ENCODE measurements around the gene ADAMTS2. TPM values are rescaled to one million over a fixed set of nuclear protein-coding genes. Genes with fewer than 3 reads are reported as not detected.

The ADAMTS2 gene
- total and polyA plus RNA-seq, 2 of the 4 experiments (the other 2 are of a cell fraction): 19.0 to 58.8 TPM

GRCh38 chr5:179385914-179386313 lies 40.7 kb upstream of the ADAMTS2 start:
- Histone ChIP-seq H2AK9ac (replicated peaks; ENCODE audit: low read depth, low read length, poor library complexity) (no peak overlapping the region), H3K4me2 (ENCODE audit: low read depth, low read length) (no peak overlapping the region), H2BK5ac (ENCODE audit: low read depth, low read length, poor library complexity, severe bottlenecking) (no peak overlapping the region), H4K5ac (ENCODE audit: low read depth, low read length) (no peak overlapping the region), H4K20me1 (ENCODE audit: insufficient read depth, low read length) (no peaks in the 10 kb centered on the region), H3K9me3 (ENCODE audit: control insufficient read depth, insufficient read depth, low read length) (peaks cover 14% of the 10 kb centered on the region), H2BK15ac (ENCODE audit: low read depth, low read length) (no peak overlapping the region), H4K91ac (ENCODE audit: insufficient read depth, low read depth, low read length) (no peak overlapping the region), H3K27me3 (ENCODE audit: control insufficient read depth, insufficient read depth, low read length) (no peaks in the 10 kb centered on the region; the same call in 1 of the 2 replicates), H3K36me3 (ENCODE audit: control insufficient read depth, insufficient read depth, low read length) (no peaks in the 10 kb centered on the region), H4K8ac (ENCODE audit: low read depth in 2 of 2, low read length in 2 of 2) (no peak overlapping the region), H2BK120ac (ENCODE audit: low read depth, low read length) (no peak overlapping the region), H3K4me1 (ENCODE audit: control insufficient read depth, insufficient read depth, low read length) (no peaks in the 10 kb centered on the region), H3K14ac (replicated peaks; ENCODE audit: low read depth, low read length) (no peak overlapping the region), H3K4ac (ENCODE audit: low read depth, low read length) (no peak overlapping the region), H2AK5ac (ENCODE audit: low read depth, low read length) (no peak overlapping the region), H3K18ac (ENCODE audit: low read depth, low read length) (no peak overlapping the region), H2BK20ac (ENCODE audit: low read depth, low read length) (no peak overlapping the region), H3K4me3 (ENCODE audit: insufficient read depth, low read depth, low read length) (no peak overlapping the region), H3K27ac (ENCODE audit: insufficient read depth, low read length) (no peak overlapping the region), H3K9me1 (ENCODE audit: insufficient read depth, low read length) (no peaks in the 10 kb centered on the region), H3K79me1 (ENCODE audit: low read depth in 1 of 2, low read length in 2 of 2) (no peaks in the 10 kb centered on the region), H3K9ac (ENCODE audit: low read depth, low read length) (no peak overlapping the region), H3K56ac (ENCODE audit: extremely low read depth, insufficient read depth, low read length) (no peak overlapping the region), H2AFZ (replicated peaks; ENCODE audit: low read length, poor library complexity) (no peak overlapping the region), H3K23ac (ENCODE audit: low read depth, low read length) (no peak overlapping the region)
- CTCF ChIA-PET: no interaction called here
- no peak for TF ChIP-seq NFE2L2 (IDR thresholded peaks at IDR 0.05; ENCODE audit: low read depth, low read length)
- TF ChIP-seq MXI1 (IDR thresholded peaks at IDR 0.05; ENCODE audit: borderline replicate concordance, low read depth, low read length): no peak
- no peak for TF ChIP-seq MAZ (IDR thresholded peaks at IDR 0.05; ENCODE audit: borderline replicate concordance, low read depth, low read length)
- no peak for TF ChIP-seq CEBPB (IDR thresholded peaks at IDR 0.05; ENCODE audit: low read depth, low read length)
- TF ChIP-seq CTCF (conservative IDR thresholded peaks at IDR 0.05; ENCODE audit: low read depth, low read length): no peak
- no peak for TF ChIP-seq SMC3 (IDR thresholded peaks at IDR 0.05; ENCODE audit: low read depth, low read length)
- TF ChIP-seq ELK1 (IDR thresholded peaks at IDR 0.05; ENCODE audit: borderline replicate concordance, low read depth, low read length): no peak
- TF ChIP-seq RCOR1 (IDR thresholded peaks at IDR 0.05; ENCODE audit: insufficient replicate concordance, low read length): no peak
- TF ChIP-seq POLR2A (IDR thresholded peaks at IDR 0.05; ENCODE audit: low read depth, low read length): no peak
- TF ChIP-seq USF2 (IDR thresholded peaks at IDR 0.05; ENCODE audit: low read depth, low read length): no peak
- TF ChIP-seq MAFK (IDR thresholded peaks at IDR 0.05; ENCODE audit: low read depth, low read length): no peak
- TF ChIP-seq RAD21 (IDR thresholded peaks at IDR 0.05; ENCODE audit: low read length): no peak
- no peak for TF ChIP-seq FOS (IDR thresholded peaks at IDR 0.05; ENCODE audit: low read depth, low read length)
- TF ChIP-seq CHD1 (IDR thresholded peaks at IDR 0.05; ENCODE audit: low read depth, low read length): no peak
- no peak for TF ChIP-seq RFX5 (IDR thresholded peaks at IDR 0.05; ENCODE audit: low read depth, low read length)
- TF ChIP-seq BHLHE40 (IDR thresholded peaks at IDR 0.05; ENCODE audit: low read depth, low read length): no peak
- no TSS peak for BruUV-seq (replicated peaks)
- DNase-seq: no peak
- in situ Hi-C loops (cut with MboI; ENCODE audit: low sequenced_read_pairs) (no loop called here), intact Hi-C loops (cut with micrococcal nuclease) (no loop called here), dilution Hi-C loops (cut with HindIII; ENCODE audit: low sequenced_read_pairs, unreplicated experiment) (no loop called here)
- POLR2A ChIA-PET (ENCODE audit: unreplicated experiment): no interaction called here
- no peak for ATAC-seq (ENCODE audit: low read depth)
- 74% methylated on average over 3 of the region's 7 CpGs; no CpG with 5 or more reads in 1 of the 2 experiments for WGBS, 2 experiments (ENCODE audit: extremely low coverage in 2 of 2, insufficient read length in 1 of 2)
